Breast epithelium (tissue), 4 donors: ENCODE results near the gene CORO2B. TPM values are rescaled to one million over a fixed set of nuclear protein-coding genes. Genes with fewer than 3 reads are reported as not detected.

ENCODE experiments used
- DNase-seq, 2 donors: peaks; one replicate each; pipeline ENCODE4 v3.0.0-alpha.2; 2019; ENCODE audit warnings: low spot score in 2 of 2
- H3K27ac ChIP-seq, 2 donors: fragments of 200-600 bp; sonication (generic) in 1 of 2; one replicate each; pipeline ENCODE4 v1.5.1; 2016 to 2019; ENCODE audit warnings: mild to moderate bottlenecking in 1 of 2
- H3K27me3 ChIP-seq, 2 donors: fragments of 200-600 bp; sonication (generic) in 1 of 2; one replicate each; pipeline versions ENCODE4 v1.5.1 to v1.6.0; 2017 to 2019; ENCODE audit warnings: control low read depth in 1 of 2, mild to moderate bottlenecking in 1 of 2
- H3K36me3 ChIP-seq: fragments of 200-600 bp; one replicate; pipeline ENCODE4 v1.5.1; 2019
- H3K4me1 ChIP-seq, 2 donors: fragments of 200-600 bp; sonication (generic); one replicate each; pipeline ENCODE4 v1.5.1; 2016 to 2019; ENCODE audit warnings: control low read depth in 1 of 2
- H3K4me3 ChIP-seq, 3 donors: fragments of 200-600 bp; sonication (generic); 1 replicate in 2 of 3; 2 replicates in 1 of 3; pipeline ENCODE4 v1.5.1; 2016 to 2019; ENCODE audit warnings: mild to moderate bottlenecking in 3 of 3, moderate library complexity in 2 of 3
- H3K9me3 ChIP-seq, 2 donors: fragments of 200-600 bp; sonication (generic) in 1 of 2; one replicate each; pipeline ENCODE4 v1.5.1; 2016 to 2019; ENCODE audit warnings: control low read depth in 1 of 2
- CTCF ChIP-seq, 3 donors: fragments of 450-650 bp; IDR thresholded peaks; one replicate each; pipeline ENCODE4 v1.5.1; 2016 to 2017; ENCODE audit warnings: antibody characterized with exemption in 3 of 3, mild to moderate bottlenecking in 3 of 3, moderate library complexity in 3 of 3
- POLR2A ChIP-seq: fragments of 450-650 bp; IDR thresholded peaks from one replicate; pipeline ENCODE4 v1.6.1; 2016; ENCODE audit warnings: antibody characterized with exemption, mild to moderate bottlenecking, moderate library complexity
- POLR2AphosphoS5 ChIP-seq, 3 donors: sonication (generic); formaldehyde crosslinking; IDR thresholded peaks; one replicate each; pipeline ENCODE4 v1.6.1; 2017; ENCODE audit warnings: antibody characterized with exemption in 3 of 3
- intact Hi-C: fragments of 100-400 bp; cut with DNase I; formaldehyde crosslinking; loops from one replicate; pipeline ENCODE4 v1.15.1; 2023; ENCODE audit warnings: low total_unique reads
- total RNA-seq, 3 donors: library from RNA; depleted of rRNA; stranded (reverse); fragments of >200 nt; gene quantifications; one replicate each; pipeline ENCODE4 v1.1.0, GENCODE V29; 2016

Gene CORO2B
- total RNA-seq, 3 donors from 2014 or later = 2.9 to 11.2 (median 3.5) TPM

- TF ChIP-seq POLR2A = no peak
- TF ChIP-seq POLR2AphosphoS5 (IDR thresholded peaks at IDR 0.05) = no peak
- no peak for TF ChIP-seq CTCF (IDR thresholded peaks at IDR 0.05)
- DNase-seq = no peak
- Histone ChIP-seq H3K27me3 (no peaks in the 10 kb centered on the region), H3K9me3 (no peaks in the 10 kb centered on the region), H3K27ac (no peak overlapping the region), H3K36me3 (no peaks in the 10 kb centered on the region), H3K4me1 (peaks cover 0 to 4% of the 10 kb centered on the region in 2 donors), H3K4me3 (no peak overlapping the region)
- intact Hi-C loops = no loop called here
Measured at GRCh38 chr15:68617777-68618176, 39.0 kb downstream of the CORO2B start.

- H3K9me3 ChIP-seq = no peaks in the 10 kb centered on the region
- no peak for TF ChIP-seq POLR2A
- TF ChIP-seq POLR2AphosphoS5 (IDR thresholded peaks at IDR 0.05) = no peak
- no peak for TF ChIP-seq CTCF (IDR thresholded peaks at IDR 0.05)
- intact Hi-C loops = no loop called here
- no peaks in the 10 kb centered on the region for H3K27me3 ChIP-seq
- H3K4me1 ChIP-seq = peaks cover 0 to 4% of the 10 kb centered on the region in 2 donors
- H3K4me3 ChIP-seq = no peak overlapping the region
- H3K27ac ChIP-seq = peak overlapping the region in 1 of 2 donors; percentile 50
- DNase-seq = no peak
- H3K36me3 ChIP-seq = no peaks in the 10 kb centered on the region
Measured at GRCh38 chr15:68618394-68618793, 39.6 kb downstream of the CORO2B start.

- no peak for DNase-seq
- Histone ChIP-seq H3K27me3 (no peaks in the 10 kb centered on the region), H3K4me3 (no peak overlapping the region), H3K36me3 (no peaks in the 10 kb centered on the region), H3K9me3 (no peaks in the 10 kb centered on the region), H3K4me1 (peaks cover 0 to 4% of the 10 kb centered on the region in 2 donors), H3K27ac (peak overlapping the region in 1 of 2 donors; percentile 50)
- intact Hi-C loops = no loop called here
- TF ChIP-seq POLR2A (no peak), POLR2AphosphoS5 (IDR thresholded peaks at IDR 0.05) (no peak), CTCF (IDR thresholded peaks at IDR 0.05) (no peak)
Measured at GRCh38 chr15:68618908-68619698, 40.3 kb downstream of the CORO2B start.

- peak overlapping the region in 1 of 3 donors; percentile 16 for H3K4me3 ChIP-seq
- peak overlapping the region; percentile 61 to 82 for H3K27ac ChIP-seq
- peak in 2 of 3 donors; percentile 63 to 90 for TF ChIP-seq POLR2AphosphoS5 (IDR thresholded peaks at IDR 0.05)
- TF ChIP-seq CTCF (IDR thresholded peaks at IDR 0.05) = no peak
- intact Hi-C loops = no loop called here
- no peaks in the 10 kb centered on the region for H3K4me1 ChIP-seq
- H3K9me3 ChIP-seq = no peaks in the 10 kb centered on the region
- H3K27me3 ChIP-seq = no peaks in the 10 kb centered on the region
- DNase-seq = peak in 1 of 2 donors; percentile 48
- no peaks in the 10 kb centered on the region for H3K36me3 ChIP-seq
Measured at GRCh38 chr15:68620721-68621527, 42.1 kb downstream of the CORO2B start.

GRCh38 chr15:68621535-68621934, 42.7 kb downstream of the CORO2B start:
- Histone ChIP-seq H3K4me1 (no peaks in the 10 kb centered on the region), H3K4me3 (no peak overlapping the region), H3K9me3 (no peaks in the 10 kb centered on the region), H3K36me3 (no peaks in the 10 kb centered on the region), H3K27me3 (no peaks in the 10 kb centered on the region), H3K27ac (peak overlapping the region; percentile 61 to 82)
- intact Hi-C loops = no loop called here
- DNase-seq = no peak
- TF ChIP-seq CTCF (IDR thresholded peaks at IDR 0.05) = no peak
- no peak for TF ChIP-seq POLR2A
- TF ChIP-seq POLR2AphosphoS5 (IDR thresholded peaks at IDR 0.05) = no peak
